CD4-positive, alpha-beta T cell treated with Interleukin-17A for 4 hours (primary cell): ENCODE measurements around the gene DLG2.
"Not testable (repeated sequence)": the region's sequence is repeated elsewhere in the genome, so short reads cannot be mapped to it uniquely, and the experiment has no call there.

Experiments
- DNase-seq: peaks from one replicate; pipeline ENCODE4 v3.0.0-alpha.2; 2020; ENCODE audit warnings: mixed read lengths

Gene DLG2

DNA sequence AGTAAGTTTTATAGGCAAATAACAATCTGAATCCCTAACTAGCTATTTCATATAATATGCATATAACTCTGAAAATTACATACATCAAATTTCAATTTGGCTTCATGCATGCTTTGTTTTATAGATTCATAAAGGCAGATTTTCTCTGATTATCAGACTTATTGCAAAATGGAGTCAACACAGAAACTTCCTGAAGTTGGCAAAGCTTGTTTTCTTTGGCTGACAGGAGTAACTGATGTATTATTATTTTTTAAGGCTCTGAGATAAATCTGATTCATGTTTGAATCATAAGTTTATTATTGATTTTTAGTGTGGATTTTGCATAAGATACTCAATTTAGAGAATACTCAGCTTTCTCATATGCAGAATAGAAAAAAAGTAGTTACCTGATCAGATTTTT, 1984.6 kb downstream of the DLG2 start:
- DNase-seq = no peak

DNA sequence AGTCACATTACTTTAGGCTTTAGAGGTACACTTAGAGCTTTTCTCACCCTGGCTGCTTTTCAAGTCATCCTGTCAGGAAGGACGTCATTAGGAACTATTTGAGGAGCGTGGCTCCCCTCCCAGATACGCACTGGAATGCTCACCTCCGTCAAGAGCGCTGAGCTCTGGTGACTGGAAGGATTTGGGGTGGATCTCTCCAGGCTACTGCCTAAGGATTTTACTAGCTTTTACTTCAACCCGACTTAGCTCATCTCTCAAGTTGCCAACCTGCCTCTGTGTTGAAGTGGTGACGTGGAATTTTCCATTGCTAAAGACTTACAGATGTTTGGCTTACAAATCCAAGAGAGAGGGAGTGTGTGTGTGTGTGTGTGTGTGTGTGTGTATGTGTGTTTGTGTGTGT, 1985.6 kb downstream of the DLG2 start:
- no peak for DNase-seq

DNA sequence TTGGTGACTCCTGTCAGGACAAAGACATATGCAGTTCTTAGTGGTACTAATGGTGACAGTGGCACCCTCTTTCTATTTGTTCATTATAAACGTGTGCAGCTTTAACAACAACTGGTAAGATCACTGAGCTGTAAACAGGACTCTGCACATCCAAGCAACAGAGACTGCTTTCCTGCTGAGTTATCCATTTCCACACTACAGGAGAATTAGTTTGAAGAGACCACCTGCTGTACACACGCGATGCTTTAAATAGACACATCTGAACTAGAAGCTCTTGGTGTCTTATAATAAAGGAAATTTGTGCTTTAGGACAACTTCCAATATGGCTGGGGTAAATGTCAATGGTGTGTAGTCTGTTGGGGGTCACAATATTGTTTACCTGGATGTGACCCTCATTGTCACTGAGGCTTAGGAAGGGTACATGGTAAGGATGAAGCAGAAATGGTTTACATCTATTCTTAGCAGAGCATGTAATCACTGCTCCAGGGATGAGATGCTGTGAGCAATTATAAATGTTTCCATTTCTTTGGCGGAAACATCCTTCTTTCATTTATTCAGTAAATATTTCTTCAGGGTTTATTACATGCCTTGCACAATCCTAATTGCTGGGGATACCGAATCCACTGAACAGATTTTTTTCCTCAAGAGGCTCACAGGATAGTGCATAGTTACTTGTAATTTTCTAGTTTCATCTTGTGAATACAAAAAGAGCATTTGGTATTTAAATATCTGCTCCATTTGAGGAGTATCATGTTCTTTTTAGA, 1987.0 kb downstream of the DLG2 start:
- DNase-seq = no peak

DNA sequence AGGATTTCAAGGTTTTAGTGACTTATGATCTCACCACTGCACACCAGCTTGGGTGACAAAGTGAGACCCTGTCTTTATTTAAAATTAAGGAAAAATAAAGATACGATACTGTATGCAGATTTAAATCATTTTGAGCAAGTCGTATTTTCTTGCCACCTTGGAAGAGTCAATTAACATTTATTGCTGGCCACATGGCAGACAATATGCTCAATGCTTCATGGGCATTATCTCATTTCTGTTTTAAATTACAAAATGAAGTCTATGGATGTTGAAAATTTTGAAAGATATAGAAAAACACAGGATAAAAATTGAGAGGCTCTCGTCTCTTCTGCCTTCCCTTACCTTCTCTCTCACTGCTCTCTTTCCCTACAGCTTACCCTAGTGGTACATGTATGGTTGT, 1992.0 kb downstream of the DLG2 start:
- no peak for DNase-seq

GRCh38 chr11:83630211-83630610, 1996.9 kb downstream of the DLG2 start:
- DNase-seq = no peak

GRCh38 chr11:83629775-83630174, 1997.4 kb downstream of the DLG2 start:
- no peak for DNase-seq

DNA sequence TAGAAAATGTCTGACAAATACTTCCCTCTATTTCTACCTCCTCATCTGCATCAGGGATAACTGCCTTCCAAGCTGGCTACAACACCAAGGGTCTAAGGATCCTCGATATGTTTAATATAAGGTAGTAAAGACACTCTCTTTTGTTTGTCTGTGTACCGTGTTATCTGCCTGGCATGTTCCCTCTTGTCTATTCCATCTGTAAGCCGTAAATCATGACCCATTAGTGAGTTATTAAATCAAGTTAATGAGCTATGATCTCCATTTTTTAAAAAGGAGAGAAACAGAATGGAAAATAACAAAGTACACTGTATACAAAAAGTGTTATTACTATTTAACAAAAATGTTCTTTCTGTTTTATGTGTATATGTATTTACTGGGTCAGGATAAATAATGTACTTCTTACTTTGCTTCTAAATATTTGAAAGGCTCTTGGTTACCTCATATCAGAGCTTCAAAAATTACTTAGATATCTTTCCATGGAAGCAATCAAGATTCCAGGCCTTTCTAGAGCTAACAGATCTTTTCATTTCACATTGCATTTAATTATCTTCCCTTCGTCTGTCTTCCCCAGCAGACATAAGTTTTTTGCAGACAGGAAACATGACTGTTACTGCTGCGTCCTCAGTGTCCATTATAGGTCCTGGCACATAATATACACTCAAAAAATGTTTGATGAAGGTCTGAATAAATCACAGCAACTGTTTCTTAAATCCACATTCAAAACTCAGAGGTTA, 1998.4 kb downstream of the DLG2 start:
- no peak for DNase-seq

- no peak for DNase-seq
Measured at GRCh38 chr11:83625336-83625735, 2001.8 kb downstream of the DLG2 start.

- DNase-seq = no peak
Measured at GRCh38 chr11:83617671-83618070, 2009.5 kb downstream of the DLG2 start.

- no peak for DNase-seq
Measured at GRCh38 chr11:83613767-83614121, 2013.4 kb downstream of the DLG2 start.

DNA sequence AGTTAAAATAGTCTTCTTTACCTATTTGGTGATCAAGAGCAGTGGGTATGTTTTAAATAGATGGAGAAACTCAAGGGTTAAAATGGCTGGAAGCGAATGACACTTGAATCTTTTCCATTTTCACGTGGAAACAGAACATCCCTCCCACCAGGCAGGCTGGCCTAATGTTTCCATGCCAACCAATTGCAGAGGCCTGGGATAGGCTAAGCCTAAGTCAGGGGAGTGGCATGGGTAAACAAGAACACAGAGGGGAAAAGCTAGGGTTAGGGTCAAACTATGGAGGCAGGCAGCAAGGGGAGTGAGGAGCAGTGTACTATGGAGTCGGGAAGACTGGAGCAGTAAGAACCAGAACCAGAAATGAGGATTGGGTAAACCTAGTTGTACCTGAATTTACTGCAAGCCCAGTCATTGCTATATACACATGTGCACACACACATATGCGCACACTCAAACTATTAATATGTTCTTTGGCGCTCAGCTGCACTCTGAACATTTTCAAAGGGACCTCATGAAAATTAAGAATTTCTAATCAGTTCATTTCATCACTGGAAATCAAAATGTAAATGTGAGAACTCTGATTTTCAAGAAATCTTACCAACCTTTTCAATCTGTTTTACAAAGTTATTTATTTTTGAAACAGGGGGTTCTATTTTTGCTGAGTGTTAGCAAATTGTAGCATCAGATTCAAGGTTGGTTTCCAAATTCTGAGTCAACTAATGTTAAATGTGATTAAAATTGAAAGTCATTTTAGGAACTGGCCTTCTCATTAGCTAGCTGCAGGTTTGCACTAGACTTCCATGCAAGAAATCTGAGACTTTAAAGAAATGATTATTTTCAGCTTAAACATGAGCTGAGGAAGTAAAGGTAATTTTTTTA, 2014.0 kb downstream of the DLG2 start:
- no peak for DNase-seq

DNA sequence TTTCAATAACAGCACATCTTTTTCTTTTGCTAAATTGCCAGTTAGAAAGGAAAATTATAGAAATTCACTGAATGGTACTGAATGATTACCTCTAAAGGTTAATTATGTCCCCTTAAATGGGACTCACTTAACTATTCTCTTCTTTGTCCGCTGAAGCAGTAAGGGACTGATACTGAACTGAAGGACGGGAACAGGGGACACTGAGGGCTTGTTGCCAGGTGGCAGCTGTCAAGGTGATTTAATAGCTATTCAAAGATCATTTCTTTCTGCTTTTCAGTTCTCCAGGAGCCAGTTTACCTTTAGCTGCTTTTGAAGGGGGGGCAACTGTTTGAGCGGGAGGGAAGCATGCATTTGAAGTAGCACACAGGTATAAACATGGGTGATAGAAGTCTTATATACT, 2015.5 kb downstream of the DLG2 start:
- DNase-seq = no peak

GRCh38 chr11:83611031-83611430, 2016.1 kb downstream of the DLG2 start:
- no peak for DNase-seq

DNA sequence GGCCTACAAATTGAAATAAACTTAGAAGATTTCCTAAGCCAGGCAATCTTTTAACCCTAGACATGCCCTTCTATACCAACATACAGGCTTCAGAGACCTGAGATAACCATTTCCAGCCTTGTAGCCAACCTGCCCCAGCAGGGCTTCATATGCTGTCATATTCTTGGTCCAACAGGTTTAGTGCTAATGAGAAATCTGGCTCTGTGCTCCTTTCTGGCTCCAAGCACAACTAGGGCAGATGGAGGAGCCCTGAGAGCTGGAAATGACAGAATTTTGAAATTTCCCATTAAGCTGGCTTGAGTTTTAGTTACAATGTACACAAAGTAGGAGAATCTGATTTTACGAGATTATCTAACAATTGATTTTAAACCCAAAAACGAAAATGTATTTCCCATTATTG, 2018.0 kb downstream of the DLG2 start:
- DNase-seq = no peak

DNA sequence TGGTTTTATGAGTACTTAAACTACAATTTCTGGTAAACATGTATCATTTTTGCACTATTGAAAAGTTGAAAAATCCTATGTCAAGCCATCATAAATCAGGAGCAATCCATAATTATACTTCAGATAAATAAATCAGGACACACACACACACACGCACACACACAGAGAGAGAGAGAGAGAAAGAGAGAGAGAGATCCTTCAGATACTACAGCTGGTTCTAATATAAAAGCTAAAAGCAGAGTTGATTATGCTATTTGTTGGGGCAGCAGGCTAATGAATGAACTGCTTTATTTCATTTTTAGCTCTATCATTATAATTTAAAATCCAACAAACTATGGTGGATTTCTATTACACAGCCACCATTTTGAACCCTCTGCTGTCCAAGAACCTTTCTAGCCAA, 2018.6 kb downstream of the DLG2 start:
- DNase-seq = no peak

DNA sequence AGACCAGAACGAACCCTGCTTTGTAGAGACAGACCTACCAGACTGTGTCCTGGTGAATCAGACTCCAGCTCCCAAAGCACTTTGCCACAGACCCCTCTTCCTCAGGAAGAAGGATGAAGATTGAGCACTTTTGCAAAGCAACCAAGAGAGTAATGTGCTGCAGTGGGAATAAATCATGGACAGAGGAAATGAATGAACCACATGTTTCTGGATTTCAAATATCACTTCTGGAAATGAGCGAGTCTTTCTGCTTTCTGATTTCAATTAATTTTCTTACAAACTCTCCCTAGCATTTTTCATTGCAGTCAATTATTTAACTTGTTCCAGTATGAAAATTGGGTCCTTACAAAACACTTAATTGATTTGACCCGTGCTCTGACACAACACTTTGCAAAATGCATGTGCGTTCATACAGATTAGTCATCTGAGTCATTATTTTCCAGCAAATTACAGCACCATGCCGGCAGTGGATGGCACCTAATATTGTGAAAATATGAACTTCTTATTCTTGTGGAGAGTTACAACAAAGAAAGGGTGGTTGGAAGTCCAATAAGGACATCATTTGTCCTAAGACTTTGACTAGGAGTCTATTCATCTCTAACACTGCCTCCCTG, 2025.1 kb downstream of the DLG2 start:
- DNase-seq = no peak

GRCh38 chr11:83601201-83601913, 2025.8 kb downstream of the DLG2 start:
- DNase-seq = no peak

DNA sequence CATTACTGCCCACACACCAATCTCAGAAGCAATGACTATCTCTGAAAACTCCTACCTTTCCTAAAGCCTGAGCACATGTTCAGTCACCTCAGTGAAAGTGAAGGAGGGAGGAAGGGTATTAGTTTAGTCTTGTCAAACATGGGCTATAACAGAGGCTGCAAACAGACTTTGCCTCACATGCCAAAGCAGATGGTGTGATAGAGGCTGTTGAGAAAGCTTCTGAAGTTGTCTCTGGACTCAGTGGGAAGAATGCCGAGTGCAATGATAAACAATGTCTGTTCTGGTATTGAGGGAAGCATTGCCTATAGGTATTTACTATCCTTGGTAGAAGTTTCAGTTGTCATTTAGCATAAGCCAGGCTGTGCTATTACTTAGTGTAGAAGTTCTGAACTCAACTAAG, 2026.5 kb downstream of the DLG2 start:
- DNase-seq = no peak

GRCh38 chr11:83599066-83599465, 2028.1 kb downstream of the DLG2 start:
- no peak for DNase-seq

GRCh38 chr11:83587797-83588196, 2039.3 kb downstream of the DLG2 start:
- not testable (repeated sequence) for DNase-seq

- DNase-seq = no peak
Measured at GRCh38 chr11:83583757-83584366, 2043.3 kb downstream of the DLG2 start.

DNA sequence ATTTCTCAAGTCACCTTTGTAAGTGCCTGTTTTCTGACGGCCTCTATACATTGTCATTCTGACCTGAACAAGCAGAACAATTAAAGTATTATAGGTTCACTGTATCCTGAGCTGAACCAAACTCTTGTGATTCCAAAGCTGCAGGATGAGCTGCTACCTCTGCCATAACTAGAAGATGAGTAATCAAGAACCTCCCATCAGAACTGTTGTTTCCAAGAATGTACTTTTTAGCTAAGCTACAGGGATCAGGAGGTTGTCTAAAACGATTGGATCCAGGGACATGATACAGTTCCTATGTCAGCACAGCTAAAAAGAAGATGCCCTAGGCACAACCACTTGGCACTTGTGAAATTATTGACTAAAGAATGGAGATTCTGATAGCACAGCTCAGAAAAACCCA, 2052.6 kb downstream of the DLG2 start:
- DNase-seq = no peak
